Measurements from ENCODE around the gene LRRC31. TPM values are rescaled to one million over a fixed set of nuclear protein-coding genes. Genes with fewer than 3 reads are reported as not detected.

LRRC31 gene
- total and polyA plus RNA-seq, 2 of the 8 experiments (the other 6 are each of a cell fraction or from before 2014, with no cell fraction given), result not detected

- no peak for TF ChIP-seq TCF12 (IDR thresholded peaks at IDR 0.05; ENCODE audit: low read depth, low read length)
- no peak for TF ChIP-seq SAP30 (IDR thresholded peaks at IDR 0.05; ENCODE audit: insufficient read depth, insufficient replicate concordance, low read length)
- no peak for TF ChIP-seq TEAD4 (IDR thresholded peaks at IDR 0.05; ENCODE audit: low read depth, low read length)
- no peak for TF ChIP-seq POLR2AphosphoS5 (IDR thresholded peaks at IDR 0.05; ENCODE audit: low read depth, low read length)
- no peak for TF ChIP-seq CHD1 (IDR thresholded peaks at IDR 0.05; ENCODE audit: low read depth, low read length)
- TF ChIP-seq TAF7 (optimal IDR thresholded peaks at IDR 0.05; ENCODE audit: borderline replicate concordance, low read depth, low read length), result no peak
Measured at GRCh38 chr3:169914321-169914720, 44.6 kb upstream of the LRRC31 start (continued).
